ENCODE results near the gene TMBIM1. TPM values are rescaled to one million over a fixed set of nuclear protein-coding genes. Genes with fewer than 3 reads are reported as not detected.

The TMBIM1 gene
- total RNA-seq, 1 experiment from 2014 or later: 23.5 TPM

DNA sequence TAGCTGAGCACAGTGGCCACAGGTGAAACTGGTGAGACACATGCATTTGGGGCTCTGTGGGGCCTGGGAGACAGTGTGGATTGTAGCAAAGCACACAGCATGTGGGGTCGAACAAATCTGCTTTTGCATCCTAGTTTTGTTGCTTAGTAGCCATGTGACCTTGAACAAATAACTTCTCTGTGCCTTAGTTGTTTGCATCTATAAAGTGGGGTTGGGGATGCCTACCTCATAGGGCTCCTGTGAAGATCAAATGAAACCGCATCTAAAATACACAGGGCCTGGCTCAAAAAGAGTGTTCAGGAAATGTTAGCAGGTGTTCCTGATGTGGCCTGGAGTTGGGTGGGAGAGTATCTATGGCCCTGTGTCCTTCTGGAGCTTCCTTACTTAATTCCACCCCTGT is 34.0 kb upstream of the TMBIM1 start (continued):
- TF ChIP-seq IRF1 (CRISPR knock-in tag; IDR thresholded peaks at IDR 0.05): no peak
- no peak for TF ChIP-seq ZNF317 (CRISPR knock-in tag; IDR thresholded peaks at IDR 0.05; ENCODE audit: borderline replicate concordance, low read depth)
- TF ChIP-seq, protein P1, sequence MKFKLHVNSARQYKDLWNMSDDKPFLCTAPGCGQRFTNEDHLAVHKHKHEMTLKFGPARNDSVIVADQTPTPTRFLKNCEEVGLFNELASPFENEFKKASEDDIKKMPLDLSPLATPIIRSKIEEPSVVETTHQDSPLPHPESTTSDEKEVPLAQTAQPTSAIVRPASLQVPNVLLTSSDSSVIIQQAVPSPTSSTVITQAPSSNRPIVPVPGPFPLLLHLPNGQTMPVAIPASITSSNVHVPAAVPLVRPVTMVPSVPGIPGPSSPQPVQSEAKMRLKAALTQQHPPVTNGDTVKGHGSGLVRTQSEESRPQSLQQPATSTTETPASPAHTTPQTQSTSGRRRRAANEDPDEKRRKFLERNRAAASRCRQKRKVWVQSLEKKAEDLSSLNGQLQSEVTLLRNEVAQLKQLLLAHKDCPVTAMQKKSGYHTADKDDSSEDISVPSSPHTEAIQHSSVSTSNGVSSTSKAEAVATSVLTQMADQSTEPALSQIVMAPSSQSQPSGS (CRISPR knock-in tag; IDR thresholded peaks at IDR 0.05; ENCODE audit: borderline replicate concordance, low read depth): no peak
- no peak for TF ChIP-seq ZNF396 (CRISPR knock-in tag; IDR thresholded peaks at IDR 0.05; ENCODE audit: borderline replicate concordance)
- TF ChIP-seq, protein P2, sequence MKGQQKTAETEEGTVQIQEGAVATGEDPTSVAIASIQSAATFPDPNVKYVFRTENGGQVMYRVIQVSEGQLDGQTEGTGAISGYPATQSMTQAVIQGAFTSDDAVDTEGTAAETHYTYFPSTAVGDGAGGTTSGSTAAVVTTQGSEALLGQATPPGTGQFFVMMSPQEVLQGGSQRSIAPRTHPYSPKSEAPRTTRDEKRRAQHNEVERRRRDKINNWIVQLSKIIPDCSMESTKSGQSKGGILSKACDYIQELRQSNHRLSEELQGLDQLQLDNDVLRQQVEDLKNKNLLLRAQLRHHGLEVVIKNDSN (CRISPR knock-in tag; IDR thresholded peaks at IDR 0.05): no peak
- no peak for TF ChIP-seq AFF4 (CRISPR knock-in tag; IDR thresholded peaks at IDR 0.05; ENCODE audit: borderline replicate concordance)
- TF ChIP-seq SMAD4 (CRISPR knock-in tag; IDR thresholded peaks at IDR 0.05): no peak
- no peak for TF ChIP-seq ESRRA (CRISPR knock-in tag; IDR thresholded peaks at IDR 0.05; ENCODE audit: borderline replicate concordance)

DNA sequence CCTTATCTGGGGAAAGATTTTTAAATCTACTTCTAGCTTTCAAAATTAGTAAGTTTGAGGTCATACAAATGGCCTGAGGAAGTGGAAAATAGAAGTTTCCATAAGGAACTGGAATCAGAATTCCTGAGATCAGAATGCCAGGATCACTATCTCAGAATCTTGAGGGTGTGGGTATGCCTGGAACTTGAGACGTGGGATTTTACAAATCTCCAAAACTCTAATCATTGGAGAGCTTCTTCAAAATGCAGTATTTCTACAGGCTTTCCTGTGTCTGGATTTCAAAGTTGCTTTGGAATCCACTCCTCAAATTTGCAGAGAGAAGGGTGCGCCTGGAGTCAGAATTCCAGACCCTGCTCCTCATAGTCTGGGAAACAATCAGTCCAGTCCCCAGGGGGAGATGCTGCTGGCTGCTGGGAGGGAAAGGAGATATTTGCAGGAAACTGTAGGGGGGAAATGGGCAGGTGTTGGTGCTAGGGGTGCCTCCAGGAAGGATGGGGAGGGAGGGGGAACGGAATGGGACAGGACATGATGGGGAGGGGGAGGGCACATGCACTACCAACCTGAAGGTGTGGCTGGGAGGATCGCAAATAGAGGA is 33.4 kb upstream of the TMBIM1 start:
- DNase-seq (ENCODE audit: low spot score) (no peak), ATAC-seq (no peak)
- TF ChIP-seq ATF1 (CRISPR knock-in tag; IDR thresholded peaks at IDR 0.05) (no peak), GRHL2 (CRISPR knock-in tag; IDR thresholded peaks at IDR 0.05; ENCODE audit: insufficient replicate concordance, severe bottlenecking) (no peak), NFYB (CRISPR knock-in tag; conservative IDR thresholded peaks at IDR 0.05; ENCODE audit: low read depth) (no peak), SMAD3 (CRISPR knock-in tag; IDR thresholded peaks at IDR 0.05; ENCODE audit: borderline replicate concordance) (no peak), ESRRA (CRISPR knock-in tag; IDR thresholded peaks at IDR 0.05; ENCODE audit: borderline replicate concordance) (no peak), NR2C2 (CRISPR knock-in tag; IDR thresholded peaks at IDR 0.05) (no peak), EMX1 (CRISPR knock-in tag; IDR thresholded peaks at IDR 0.05) (no peak), ELF4 (CRISPR knock-in tag; IDR thresholded peaks at IDR 0.05; ENCODE audit: low read depth) (no peak), ZNF219 (CRISPR knock-in tag; IDR thresholded peaks at IDR 0.05; ENCODE audit: borderline replicate concordance) (no peak), AR (CRISPR knock-in tag; IDR thresholded peaks at IDR 0.05) (no peak)
- TF ChIP-seq, protein P3, sequence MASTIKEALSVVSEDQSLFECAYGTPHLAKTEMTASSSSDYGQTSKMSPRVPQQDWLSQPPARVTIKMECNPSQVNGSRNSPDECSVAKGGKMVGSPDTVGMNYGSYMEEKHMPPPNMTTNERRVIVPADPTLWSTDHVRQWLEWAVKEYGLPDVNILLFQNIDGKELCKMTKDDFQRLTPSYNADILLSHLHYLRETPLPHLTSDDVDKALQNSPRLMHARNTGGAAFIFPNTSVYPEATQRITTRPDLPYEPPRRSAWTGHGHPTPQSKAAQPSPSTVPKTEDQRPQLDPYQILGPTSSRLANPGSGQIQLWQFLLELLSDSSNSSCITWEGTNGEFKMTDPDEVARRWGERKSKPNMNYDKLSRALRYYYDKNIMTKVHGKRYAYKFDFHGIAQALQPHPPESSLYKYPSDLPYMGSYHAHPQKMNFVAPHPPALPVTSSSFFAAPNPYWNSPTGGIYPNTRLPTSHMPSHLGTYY (CRISPR knock-in tag; IDR thresholded peaks at IDR 0.05): no peak
- Mint-ChIP-seq H3K27ac (no peak overlapping the region), H3K4me3 (peak overlapping the region; percentile 27; the same call in 1 of the 2 replicates), H3K27me3 (ENCODE audit: low read depth) (no peaks in the 10 kb centered on the region), H3K9me3 (no peaks in the 10 kb centered on the region), H3K36me3 (no peaks in the 10 kb centered on the region), H3K4me1 (peaks cover 53% of the 10 kb centered on the region)
- ChIA-PET POLR2A (no interaction called here), CTCF (interaction anchor here (3.1 kb wide), 1 partner anchor 31 kb away, joined by 13 read pairs; the partner anchor contains the start of gene CATIP)

Data from WTC11 (cell line).